ENCODE data around the gene CHAD.

DNA sequence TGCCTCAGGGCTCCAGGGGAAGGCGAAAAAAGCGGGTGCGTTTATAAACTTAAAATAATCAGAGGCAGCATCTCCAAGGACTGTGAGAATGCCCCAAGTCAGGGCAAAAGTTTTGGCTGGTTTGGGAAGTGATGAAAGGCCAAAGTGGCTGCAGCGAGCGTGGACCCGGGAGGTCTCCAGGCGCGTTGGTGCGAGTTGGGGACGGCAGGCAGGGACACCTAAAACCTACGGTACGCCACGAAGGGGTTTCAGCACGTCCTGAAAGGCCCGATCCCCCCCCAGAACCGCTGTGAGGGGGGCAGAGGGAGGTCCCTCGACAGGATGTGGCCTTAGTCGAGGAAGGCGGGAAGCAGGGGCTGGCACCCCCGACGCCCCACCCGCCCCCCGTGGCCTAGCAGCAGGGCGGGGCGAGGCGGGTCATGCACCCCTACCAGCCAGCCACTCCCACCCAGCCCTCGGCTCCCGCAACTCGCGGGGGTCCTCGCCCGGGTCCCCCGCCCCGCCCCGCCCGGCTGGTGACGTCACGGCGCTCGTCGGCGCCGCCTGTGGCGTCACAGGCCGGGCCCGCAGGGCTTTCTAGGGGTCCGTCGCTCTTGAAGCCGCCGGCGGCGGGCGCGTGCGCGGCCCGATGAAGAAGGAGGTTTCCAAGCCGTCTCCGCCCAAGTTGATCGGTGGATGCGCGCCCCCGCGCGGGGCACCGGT is 39.3 kb upstream of the CHAD start, which contains the start of gene MYCBPAP:
- TF ChIP-seq ZNF263 (CRISPR knock-in tag; IDR thresholded peaks at IDR 0.05; ENCODE audit: low read depth) (no peak), CREM (CRISPR knock-in tag; IDR thresholded peaks at IDR 0.05) (peak; percentile 94), FOXJ3 (CRISPR knock-in tag; IDR thresholded peaks at IDR 0.05; ENCODE audit: borderline replicate concordance) (no peak), NR2C2 (CRISPR knock-in tag; IDR thresholded peaks at IDR 0.05) (no peak), RELA (CRISPR knock-in tag; IDR thresholded peaks at IDR 0.05; ENCODE audit: borderline replicate concordance) (no peak), SP1 (CRISPR knock-in tag; conservative IDR thresholded peaks at IDR 0.05) (peak; percentile 81), ETV6 (CRISPR knock-in tag; IDR thresholded peaks at IDR 0.05) (no peak; the same call in 1 of the 2 replicates)
- TF ChIP-seq, protein P1, sequence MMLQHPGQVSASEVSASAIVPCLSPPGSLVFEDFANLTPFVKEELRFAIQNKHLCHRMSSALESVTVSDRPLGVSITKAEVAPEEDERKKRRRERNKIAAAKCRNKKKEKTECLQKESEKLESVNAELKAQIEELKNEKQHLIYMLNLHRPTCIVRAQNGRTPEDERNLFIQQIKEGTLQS (CRISPR knock-in tag; conservative IDR thresholded peaks at IDR 0.05) = no peak
- TF ChIP-seq, protein P2, sequence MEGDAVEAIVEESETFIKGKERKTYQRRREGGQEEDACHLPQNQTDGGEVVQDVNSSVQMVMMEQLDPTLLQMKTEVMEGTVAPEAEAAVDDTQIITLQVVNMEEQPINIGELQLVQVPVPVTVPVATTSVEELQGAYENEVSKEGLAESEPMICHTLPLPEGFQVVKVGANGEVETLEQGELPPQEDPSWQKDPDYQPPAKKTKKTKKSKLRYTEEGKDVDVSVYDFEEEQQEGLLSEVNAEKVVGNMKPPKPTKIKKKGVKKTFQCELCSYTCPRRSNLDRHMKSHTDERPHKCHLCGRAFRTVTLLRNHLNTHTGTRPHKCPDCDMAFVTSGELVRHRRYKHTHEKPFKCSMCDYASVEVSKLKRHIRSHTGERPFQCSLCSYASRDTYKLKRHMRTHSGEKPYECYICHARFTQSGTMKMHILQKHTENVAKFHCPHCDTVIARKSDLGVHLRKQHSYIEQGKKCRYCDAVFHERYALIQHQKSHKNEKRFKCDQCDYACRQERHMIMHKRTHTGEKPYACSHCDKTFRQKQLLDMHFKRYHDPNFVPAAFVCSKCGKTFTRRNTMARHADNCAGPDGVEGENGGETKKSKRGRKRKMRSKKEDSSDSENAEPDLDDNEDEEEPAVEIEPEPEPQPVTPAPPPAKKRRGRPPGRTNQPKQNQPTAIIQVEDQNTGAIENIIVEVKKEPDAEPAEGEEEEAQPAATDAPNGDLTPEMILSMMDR (IDR thresholded peaks at IDR 0.05) = no peak
- TF ChIP-seq, protein P3, sequence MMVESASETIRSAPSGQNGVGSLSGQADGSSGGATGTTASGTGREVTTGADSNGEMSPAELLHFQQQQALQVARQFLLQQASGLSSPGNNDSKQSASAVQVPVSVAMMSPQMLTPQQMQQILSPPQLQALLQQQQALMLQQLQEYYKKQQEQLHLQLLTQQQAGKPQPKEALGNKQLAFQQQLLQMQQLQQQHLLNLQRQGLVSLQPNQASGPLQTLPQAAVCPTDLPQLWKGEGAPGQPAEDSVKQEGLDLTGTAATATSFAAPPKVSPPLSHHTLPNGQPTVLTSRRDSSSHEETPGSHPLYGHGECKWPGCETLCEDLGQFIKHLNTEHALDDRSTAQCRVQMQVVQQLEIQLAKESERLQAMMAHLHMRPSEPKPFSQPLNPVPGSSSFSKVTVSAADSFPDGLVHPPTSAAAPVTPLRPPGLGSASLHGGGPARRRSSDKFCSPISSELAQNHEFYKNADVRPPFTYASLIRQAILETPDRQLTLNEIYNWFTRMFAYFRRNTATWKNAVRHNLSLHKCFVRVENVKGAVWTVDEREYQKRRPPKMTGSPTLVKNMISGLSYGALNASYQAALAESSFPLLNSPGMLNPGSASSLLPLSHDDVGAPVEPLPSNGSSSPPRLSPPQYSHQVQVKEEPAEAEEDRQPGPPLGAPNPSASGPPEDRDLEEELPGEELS (CRISPR knock-in tag; IDR thresholded peaks at IDR 0.05) = peak; percentile 75; the same call in 1 of the 2 replicates
- TF ChIP-seq, protein P4, sequence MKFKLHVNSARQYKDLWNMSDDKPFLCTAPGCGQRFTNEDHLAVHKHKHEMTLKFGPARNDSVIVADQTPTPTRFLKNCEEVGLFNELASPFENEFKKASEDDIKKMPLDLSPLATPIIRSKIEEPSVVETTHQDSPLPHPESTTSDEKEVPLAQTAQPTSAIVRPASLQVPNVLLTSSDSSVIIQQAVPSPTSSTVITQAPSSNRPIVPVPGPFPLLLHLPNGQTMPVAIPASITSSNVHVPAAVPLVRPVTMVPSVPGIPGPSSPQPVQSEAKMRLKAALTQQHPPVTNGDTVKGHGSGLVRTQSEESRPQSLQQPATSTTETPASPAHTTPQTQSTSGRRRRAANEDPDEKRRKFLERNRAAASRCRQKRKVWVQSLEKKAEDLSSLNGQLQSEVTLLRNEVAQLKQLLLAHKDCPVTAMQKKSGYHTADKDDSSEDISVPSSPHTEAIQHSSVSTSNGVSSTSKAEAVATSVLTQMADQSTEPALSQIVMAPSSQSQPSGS (CRISPR knock-in tag; IDR thresholded peaks at IDR 0.05; ENCODE audit: borderline replicate concordance, low read depth) = no peak
